ENCODE results near the gene GLRX.

The GLRX gene

DNA sequence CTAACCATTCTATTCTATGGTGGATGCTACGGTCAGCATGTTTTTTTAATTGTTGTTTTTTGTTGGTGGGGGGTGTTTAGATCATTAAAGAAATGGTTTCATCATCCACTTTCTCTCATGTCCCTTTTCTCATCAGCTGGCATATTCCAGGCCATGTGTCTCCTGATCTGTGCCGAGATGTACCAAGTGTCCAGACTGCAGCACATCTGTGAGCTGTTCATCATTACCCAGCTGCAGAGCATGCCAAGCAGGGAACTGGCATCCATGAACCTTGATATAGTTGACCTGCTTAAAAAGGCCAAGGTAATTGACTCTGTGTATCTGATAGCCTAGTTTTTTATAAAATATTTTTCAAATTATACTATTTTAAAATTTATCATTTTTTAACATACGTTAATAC lies 38.9 kb downstream of the GLRX start:
- H3K4me1 ChIP-seq = peaks cover 35% of the 10 kb centered on the region
- peaks cover 43% of the 10 kb centered on the region for H3K36me3 ChIP-seq
- DNase-seq = no peak
- H3K4me3 ChIP-seq (ENCODE audit: low read depth, low read length) = no peak overlapping the region
- H3K9me3 ChIP-seq = no peaks in the 10 kb centered on the region
- no peaks in the 10 kb centered on the region for H3K27me3 ChIP-seq
- no peak for TF ChIP-seq CTCF (IDR thresholded peaks at IDR 0.05; ENCODE audit: low read depth, low read length)

GRCh38 chr5:95782181-95782580 lies 40.3 kb downstream of the GLRX start:
- no peaks in the 10 kb centered on the region for H3K27me3 ChIP-seq
- no peak for TF ChIP-seq CTCF (IDR thresholded peaks at IDR 0.05; ENCODE audit: low read depth, low read length)
- H3K36me3 ChIP-seq = peaks cover 32% of the 10 kb centered on the region
- H3K4me1 ChIP-seq = peaks cover 23% of the 10 kb centered on the region
- no peak for DNase-seq
- no peaks in the 10 kb centered on the region for H3K9me3 ChIP-seq
- H3K4me3 ChIP-seq (ENCODE audit: low read depth, low read length) = no peak overlapping the region

- Histone ChIP-seq H3K36me3 (peaks cover 30% of the 10 kb centered on the region), H3K4me1 (peaks cover 18% of the 10 kb centered on the region), H3K27me3 (no peaks in the 10 kb centered on the region), H3K4me3 (ENCODE audit: low read depth, low read length) (no peak overlapping the region), H3K9me3 (no peaks in the 10 kb centered on the region)
- DNase-seq = peak; percentile 82
- peak; percentile 96 for TF ChIP-seq CTCF (IDR thresholded peaks at IDR 0.05; ENCODE audit: low read depth, low read length)
These were observed 41.4 kb downstream of the GLRX start for GRCh38 chr5:95781101-95781583.

- TF ChIP-seq CTCF (IDR thresholded peaks at IDR 0.05; ENCODE audit: low read depth, low read length) = no peak
These were observed 41.9 kb downstream of the GLRX start for GRCh38 chr5:95780597-95780996.

DNA sequence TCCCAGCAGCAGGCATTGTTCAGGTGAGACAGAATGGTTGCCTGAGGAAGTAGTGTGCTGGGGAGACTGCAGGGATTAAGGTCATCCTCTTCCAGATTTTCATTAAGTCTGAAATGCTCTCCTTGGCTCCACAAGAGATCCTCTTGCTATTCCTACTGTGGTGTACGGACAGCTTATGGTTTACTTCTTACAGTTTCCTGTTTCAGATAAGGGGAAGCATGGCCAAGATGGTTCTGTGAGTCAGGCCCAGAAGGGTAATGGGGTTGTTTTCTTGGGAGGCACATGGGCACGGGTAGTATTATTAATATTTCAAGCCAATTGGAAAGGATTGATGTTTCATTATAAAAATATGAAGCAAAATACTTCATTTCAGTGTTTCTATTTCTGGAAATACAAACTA lies 42.9 kb downstream of the GLRX start:
- H3K4me3 ChIP-seq (ENCODE audit: low read depth, low read length) = no peak overlapping the region
- peaks cover 14% of the 10 kb centered on the region for H3K4me1 ChIP-seq
- no peak for TF ChIP-seq CTCF (IDR thresholded peaks at IDR 0.05; ENCODE audit: low read depth, low read length)
- no peaks in the 10 kb centered on the region for H3K9me3 ChIP-seq
- H3K27me3 ChIP-seq = no peaks in the 10 kb centered on the region
- no peak for DNase-seq
- H3K36me3 ChIP-seq = peaks cover 25% of the 10 kb centered on the region

More at GRCh38 chr5:95780597-95780996, 41.9 kb downstream of the GLRX start:
- DNase-seq = no peak
- Histone ChIP-seq H3K36me3 (peaks cover 30% of the 10 kb centered on the region), H3K9me3 (no peaks in the 10 kb centered on the region), H3K4me1 (peaks cover 18% of the 10 kb centered on the region), H3K4me3 (ENCODE audit: low read depth, low read length) (no peak overlapping the region), H3K27me3 (no peaks in the 10 kb centered on the region)

DNA sequence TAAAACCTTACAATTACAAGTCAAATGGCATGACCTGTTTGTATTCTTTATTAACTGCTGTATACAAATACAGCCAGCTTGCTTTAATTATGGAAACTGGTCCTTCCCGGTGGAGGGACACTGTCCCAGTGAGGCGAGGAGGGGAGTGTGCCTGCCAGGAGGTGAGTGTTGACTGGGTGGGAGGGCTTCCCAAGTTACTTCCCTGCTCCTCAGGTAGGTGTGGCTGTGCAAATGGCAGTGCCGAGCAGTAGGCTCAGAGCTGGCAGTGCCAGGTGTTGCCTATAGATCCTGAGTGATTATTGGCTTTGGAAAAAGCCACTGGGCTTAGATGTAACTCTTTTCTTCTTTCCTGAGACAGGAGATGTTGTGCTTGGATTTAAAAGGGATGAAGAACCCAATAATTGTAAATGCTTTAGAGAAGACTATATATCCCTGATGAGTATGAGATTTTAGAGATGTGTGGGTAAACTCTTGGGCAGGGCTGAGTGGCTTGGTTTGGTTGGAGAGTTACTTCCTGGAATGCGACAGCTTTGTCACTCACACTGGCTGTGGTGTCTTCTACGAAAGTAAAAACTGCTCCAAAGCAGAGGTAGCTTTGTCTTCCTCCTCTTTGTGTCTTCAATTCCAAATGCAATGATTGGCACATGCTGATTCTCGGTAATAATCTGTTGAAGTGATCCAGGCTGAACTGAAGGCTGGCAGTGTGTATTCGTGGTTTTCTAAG lies 43.7 kb downstream of the GLRX start:
- no peaks in the 10 kb centered on the region for H3K27me3 ChIP-seq
- H3K4me3 ChIP-seq (ENCODE audit: low read depth, low read length) = no peak overlapping the region
- no peaks in the 10 kb centered on the region for H3K9me3 ChIP-seq
- peaks cover 9% of the 10 kb centered on the region for H3K4me1 ChIP-seq
- TF ChIP-seq CTCF (IDR thresholded peaks at IDR 0.05; ENCODE audit: low read depth, low read length) = no peak
- no peak for DNase-seq
- peaks cover 19% of the 10 kb centered on the region for H3K36me3 ChIP-seq

All from BE2C (cell line).